ENCODE measurements around the gene IQCN.
A peak's percentile ranks its signal among the peaks of the same experiment; 100 is the strongest.

Gene IQCN

DNA sequence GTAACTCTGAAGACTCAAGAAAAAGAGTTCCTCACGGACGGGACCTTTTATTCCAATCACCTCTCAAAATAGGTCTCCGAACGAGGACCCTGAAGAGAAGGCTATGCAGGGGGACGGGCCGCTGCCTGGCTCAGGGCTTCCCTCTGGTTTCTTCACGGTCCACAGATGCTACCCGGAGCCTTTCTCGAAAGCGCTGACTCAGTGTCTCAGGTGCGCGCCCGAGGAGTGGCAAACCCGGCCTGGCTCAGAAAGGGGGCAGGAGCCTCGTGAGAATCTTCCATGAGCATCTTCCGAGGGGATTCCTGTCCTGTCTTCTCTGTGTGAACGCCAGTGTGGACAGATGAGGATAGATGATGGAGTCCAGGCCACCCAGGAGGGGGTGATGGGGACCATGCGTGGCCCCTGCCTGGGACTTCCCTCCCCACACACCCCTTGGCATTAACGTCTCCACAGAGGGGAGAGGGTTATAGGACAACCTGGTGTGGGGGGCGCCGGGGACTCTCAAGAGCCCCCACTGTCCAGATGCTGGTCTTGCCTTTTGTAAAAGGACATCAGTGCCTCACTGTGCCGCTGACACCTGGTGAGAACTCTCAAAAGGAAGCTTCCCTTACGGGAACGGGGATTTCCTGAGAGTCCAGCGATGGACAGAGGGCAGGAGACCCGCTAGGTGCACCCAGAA lies 32.1 kb upstream of the IQCN start:
- DNase-seq, result no peak

DNA sequence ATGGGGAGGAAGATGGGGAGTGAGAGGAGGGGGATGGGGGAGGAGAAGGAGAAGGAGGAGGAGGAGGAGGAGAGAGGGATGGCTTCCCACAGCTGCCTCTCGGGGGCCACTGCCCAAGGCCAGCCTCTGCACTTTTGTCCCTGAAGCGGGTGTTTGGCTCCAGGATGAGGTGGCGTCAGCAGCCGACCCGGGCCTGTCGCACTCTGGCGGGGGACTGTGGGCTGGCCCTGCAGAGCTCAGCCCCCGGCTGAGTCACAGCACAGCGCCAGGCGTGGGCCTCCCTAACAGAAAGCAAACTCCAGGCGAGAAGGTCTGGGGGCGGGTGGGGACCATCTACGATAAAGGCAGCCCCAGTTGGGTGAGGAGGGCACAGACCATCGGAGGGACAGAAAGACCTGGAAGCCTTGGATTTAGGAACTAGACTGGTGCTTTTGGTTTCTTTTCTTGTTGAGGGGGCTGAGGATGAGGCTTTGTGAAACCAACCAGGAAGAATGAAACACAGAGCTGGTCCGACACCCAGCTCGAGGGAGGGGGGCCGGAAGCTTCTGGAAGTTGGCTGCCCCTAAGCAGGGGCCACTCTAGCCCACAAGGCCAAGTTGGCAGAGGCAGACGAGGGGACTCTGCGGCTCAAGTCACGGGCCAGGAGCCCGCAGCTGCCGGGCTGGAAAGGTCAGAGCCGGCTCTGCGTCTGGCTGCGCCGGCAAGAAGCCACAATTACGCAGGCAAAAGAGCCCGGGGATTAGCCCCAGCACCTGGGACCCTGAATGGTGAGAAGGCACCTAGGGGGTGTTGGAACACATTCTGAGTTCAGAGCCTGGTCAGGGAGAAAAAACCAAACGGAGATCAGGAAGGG lies 30.4 kb upstream of the IQCN start:
- peak; percentile 85 for DNase-seq

DNA sequence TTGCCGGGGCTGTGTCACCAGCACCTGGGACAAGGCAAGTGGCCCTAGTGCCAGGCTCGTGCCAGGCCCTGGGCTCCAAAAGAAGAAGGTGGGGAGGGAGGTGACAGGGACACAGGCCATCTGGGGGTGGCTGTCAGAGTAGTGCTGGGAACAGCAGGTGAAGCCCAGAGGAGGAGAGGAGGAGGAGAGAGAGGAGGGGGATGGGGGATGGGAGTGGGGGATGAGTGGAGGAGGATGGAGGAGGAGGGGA lies 29.9 kb upstream of the IQCN start:
- DNase-seq, result no peak

DNA sequence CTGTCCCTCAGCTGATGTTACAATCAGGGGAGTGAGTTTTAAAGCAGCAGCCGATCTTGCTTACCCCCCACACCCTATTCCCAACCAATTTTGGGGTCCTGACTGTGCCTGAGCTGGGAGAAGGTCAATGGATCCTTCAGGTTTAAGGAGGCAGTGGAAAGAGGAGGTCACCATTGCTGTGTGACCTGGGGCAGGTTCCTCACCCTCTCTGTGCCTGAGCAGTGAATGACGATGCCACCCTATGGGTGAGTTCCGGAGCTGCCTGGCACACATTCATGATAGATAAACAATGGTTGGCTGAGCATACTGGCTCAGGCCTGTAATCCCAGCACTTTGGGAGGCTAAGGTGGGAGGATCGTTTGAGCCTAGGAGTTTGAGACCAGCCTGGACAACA lies 27.5 kb upstream of the IQCN start:
- DNase-seq, result no peak

DNA sequence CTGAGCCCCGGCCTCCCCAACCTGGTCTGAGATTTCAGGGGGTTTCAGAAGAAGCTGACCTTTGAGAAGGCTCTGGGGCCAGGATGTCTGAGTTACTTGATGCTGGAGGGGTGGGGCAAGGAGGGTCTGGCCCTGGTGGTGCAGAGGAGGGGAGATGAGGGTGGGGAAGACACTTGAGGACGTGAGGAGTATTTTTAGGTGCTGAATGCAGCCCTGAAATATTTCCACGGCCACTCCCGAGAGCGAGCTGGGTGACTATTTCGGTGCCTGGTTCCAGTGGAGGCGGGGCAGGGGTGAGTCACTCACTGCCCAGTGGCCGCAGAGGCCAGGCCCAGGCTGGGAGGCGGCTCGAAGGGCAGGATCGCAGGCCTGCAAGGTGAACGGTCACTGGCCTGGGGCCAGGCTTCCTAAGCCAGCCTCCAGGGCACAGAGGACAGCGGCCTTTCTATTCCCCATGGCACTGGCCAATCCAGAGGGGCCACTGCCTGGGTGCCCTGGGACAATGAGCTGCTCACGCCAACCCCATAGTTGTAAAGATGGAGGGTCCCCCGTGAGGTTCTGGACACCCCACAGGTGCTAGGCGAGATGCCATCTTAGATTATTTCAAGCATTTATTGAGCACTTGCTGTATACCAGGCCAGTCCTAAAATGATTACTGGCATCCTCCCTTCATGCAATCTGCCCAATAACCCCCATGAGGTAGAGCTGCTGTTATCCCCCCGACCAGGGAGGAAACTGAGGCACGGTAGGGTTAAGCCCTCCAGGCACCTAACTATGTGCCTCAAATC lies 26.9 kb upstream of the IQCN start:
- no peak for DNase-seq

DNA sequence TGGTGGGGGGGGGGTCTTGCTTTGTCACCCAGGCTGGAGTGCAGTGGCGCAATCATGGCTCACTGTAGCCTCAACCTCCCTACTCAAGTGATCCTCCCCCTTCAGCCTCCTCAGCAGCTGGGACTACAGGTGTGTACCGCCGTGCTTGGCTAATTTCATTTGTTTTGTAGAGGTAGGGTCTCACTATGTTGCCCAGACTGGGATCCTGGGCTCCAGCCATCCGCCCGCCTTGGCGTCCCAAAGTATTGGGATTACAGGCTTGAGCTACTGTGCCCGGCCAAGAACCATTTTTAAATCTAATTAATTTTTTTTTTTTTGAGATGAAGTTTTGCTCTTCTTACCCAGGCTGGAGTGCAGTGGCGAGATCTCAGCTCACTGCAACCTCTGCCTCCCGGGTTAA lies 25.4 kb upstream of the IQCN start:
- no peak for DNase-seq

DNA sequence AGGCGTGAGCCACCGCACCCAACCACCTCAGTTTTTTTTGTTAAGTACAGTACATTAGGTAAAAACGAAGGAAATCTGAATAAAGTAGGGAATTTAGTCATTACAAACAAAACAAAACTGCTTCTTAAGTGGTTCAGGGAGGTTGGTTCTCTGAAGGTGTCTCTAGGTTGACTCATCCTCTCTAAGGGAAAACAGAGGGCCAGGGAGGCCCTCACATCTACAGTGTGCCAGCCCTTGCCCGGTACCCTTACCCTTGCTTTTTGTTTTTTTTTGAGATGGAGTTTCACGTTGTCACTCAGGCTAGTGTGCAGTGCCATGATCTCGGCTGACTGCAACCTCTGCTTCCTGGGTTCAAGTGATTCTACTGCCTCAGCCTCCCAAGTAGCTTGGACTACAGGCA lies 24.3 kb upstream of the IQCN start:
- DNase-seq, result no peak

DNA sequence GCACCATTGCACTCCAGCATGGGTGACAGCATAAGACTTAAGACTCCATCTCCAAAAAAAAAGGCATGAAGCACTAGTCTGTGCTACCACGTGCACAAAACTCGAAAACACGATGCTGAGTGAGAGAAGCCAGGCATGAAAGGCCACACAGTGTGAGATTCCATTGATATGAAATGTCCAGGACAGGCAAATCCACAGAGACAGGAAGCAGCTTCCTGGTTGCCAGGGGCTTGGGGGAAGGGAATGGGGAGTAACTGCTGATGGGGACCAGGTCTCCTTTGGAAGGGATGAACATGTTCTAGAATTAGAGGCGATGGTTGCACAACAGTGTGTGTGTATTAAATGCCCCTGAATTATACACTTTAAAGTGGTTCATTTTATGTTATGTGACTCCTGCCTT lies 23.1 kb upstream of the IQCN start:
- no peak for DNase-seq

DNA sequence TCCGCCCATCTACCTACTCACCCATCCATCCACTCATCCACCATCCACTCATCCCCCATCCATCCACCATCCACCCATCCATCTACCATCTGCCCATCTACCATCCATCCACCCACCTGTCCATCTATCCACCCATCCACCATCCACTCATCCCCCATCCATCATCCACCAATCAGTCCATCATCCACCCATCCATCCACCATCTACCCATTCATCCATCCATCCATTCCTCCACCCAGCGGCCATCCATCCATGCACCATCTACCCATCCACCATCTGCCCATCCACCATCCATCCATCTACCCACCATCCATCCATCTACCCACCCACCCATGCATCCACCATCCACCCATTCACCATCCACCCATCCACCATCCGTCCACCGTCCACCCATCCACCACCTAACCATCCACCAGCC lies 20.8 kb upstream of the IQCN start:
- DNase-seq, result no peak

DNA sequence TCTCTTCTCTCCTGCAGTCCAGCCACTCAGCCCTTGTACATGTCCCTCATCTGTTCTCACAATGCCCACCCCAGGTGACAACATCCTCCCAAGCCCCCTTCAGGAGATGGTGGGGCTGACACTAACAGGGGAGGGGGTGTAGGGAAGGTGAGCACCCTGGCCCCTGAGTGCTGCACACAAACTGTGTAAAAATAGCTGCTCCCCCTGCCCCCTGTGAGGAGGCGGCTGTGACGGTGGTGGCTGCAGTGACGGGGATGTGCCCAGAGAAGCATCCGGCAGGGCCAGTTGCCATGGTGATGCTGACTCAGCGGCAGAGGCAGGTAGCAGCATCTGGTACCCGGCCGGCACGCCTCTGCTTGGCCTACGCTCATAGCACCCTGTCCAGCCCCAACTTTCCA lies 20.2 kb upstream of the IQCN start:
- no peak for DNase-seq

DNA sequence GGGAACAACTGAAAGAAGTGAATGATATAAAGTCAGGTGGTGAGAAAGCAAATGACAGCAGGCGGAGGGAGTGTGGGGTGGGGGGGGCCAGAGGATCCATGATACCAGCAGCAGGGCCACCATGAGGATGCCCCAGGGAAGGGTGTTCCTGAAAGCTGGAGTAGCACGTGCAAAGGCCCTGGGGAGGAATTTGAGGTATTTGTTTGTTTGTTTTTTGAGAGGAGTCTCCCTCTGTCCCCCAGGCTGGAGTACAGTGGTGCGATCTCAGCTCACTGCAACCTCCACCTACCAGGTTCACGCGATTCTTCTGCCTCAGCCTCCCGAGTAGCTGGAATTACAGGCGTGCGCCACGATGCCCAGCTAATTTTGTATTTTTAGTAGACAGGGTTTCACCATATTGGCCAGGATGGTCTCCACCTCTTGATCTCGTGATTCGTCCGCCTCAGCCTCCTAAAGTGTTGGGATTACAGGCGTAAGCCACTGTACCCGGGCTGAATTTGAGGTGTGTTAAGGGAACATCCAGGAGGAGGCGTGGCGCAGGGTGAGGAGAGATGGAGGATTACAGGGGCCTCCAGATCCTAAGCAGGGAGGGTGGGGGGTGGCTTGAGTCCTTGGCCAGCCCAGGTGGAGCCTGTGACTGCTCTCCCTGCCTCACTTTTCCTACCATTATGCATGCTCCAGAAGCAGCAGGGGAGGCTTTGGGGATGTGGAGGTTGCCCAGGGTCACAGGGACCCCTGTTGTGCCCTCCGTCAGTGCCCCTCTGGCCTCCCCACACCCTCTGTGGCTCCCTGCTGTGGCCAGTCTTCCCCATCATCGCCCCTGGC lies 19.6 kb upstream of the IQCN start:
- peak; percentile 99 for DNase-seq

DNA sequence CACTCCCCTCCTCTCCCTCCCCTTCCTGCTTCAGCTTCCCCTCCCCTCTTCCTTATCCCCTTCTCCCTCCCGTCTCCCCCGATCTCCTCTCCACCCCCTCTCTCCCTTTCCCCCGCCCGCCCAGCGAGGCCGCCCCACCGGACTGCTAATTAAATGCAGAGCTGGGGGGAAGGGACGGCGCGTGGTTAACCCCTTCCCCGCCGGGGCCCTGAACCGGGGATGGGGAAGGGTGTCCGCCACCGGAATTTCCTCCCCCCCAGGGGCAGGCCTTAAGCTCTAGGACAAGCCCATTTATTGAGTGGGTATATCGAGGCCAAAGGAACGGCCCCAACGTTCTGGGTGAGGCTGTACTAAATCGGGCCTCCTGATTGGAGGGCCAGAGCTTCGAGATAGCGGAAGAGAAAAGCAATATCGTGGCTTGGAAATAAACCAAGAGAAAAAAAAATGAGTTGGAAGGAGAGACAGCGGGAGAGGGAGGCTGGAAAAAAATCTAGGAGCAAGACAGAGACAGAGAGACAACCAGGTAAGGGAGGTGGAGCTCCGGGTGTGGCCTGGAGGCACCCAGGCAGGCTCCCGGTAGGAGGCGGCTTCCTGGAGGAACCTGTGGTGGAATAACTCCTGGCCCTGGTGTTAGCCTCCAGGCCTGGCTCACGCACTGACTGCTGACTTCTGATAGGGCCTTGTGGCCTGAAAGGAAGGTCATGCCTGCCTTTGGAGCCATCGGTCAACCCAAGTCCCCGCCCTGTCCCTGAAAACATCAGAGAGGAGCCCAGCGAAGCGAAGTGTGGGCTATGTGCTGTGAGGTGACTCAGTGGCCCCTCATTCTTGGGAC lies 18.8 kb upstream of the IQCN start:
- DNase-seq, result peak; percentile 97

DNA sequence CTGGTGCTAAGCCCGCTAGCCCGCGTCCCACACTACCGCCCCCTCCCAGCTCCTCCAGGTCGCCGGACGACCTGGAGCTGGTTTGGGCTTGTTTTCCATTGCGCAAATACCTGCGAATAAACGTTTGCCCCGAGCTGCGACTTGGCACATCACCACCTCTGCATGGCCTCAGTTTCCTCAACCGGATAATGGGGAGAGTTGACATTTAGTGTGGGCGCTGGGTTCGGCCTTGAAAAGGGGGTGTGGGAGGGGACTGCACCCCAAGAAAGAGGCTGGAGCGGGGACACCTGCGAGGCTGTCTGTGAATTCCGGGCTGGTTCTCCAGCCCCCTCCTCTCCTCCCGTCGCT lies 18.2 kb upstream of the IQCN start:
- no peak for DNase-seq

DNA sequence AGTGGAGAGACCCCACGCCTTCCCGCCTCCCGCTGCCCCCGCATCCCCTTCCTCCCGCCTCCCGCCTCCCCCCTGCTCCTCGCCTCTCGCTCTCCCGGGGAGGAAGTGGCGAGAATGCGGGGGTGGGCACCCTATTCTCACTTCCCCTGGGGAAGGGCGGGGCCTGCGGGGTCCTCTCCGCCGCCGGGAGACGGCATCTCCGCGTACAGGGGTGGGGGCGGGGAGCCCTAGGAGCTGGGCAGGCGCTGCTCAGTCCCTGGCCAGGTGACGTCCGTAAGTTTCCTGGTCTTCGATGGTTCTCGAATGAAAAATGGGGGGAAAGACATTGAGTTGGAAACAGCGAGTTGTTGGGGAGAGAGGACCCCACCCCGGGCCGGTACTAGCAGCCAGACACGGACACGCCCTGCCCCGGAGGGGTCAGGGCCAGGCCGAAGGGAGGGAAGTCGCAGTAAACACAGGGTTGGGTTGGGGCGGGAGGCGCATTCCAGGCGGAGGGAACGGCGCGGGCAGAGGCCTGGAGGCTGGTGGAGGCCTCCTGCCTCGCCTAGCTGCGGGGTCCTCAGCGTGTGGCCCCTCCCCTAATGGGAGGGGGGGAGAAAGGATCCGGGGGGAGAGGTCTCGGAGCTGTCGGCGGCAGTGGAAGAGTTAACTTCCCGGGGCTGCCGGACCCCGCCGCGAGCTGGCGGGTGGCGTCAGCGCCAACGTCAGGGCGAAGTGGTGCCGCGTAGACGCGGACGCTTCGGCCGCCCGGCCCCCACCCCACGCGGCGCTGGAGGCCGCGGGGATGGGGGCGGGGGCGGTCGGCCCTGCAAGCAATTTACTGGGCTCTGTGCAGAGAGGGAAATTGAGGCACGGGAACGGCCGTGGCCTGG lies 17.6 kb upstream of the IQCN start:
- DNase-seq, result peak; percentile 82

DNA sequence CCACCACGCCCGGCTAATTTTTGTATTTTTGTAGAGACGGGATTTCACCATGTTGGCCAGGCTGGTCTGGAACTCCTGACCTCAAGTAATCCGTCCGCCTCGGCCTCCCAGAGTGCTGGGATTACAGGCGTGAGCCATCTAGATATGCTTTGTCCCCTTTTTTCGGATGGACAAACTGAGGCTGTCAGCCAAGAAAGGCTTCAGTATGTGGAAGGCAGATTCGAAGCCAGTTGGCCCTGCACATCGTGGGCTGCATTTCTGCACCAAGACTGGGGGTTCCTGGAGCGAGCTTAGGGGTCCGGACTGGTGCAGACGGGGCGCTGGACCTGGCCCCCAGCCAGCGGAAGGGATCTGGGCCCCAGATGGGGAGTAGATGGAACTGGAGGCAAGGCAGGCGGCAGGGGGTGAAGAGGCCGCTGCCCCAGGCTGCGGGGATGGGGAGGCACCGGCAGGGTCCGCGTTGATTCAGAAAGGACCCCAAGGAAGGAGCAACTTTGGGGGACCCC lies 16.8 kb upstream of the IQCN start:
- no peak for DNase-seq

DNA sequence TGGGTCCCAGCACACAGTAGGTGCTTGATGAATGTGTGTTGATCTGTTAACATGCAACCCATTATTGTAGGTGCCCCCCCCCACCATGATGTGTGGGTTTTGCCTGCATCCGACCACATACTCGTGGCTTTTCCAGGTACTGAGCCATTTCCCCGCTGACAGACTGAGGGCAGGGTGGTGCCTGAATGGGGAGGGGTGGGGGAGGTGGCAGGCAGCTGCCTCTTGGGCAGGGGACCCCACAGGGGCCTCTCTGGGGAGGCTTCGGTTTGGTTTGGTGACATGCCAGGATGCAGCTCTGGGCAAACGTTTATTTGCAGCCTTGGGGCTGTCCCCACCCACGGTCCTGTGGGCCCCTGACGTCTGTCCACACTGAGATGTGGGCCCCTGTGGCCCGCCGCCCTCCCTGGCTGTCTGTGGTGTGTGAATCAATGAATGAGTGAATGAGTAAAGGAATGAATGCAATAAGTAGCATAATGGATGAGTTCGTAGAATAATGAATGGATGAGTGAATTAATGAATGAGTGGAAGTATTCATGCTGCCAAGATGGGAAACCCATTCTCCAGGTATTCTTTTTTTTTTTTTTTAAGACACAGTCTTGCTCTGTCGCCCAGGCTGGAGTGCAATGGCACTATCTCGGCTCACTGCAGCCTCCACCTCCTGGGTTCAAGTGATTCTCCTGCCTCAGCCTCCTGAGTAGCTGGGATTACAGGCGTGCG lies 16.2 kb upstream of the IQCN start:
- no peak for DNase-seq

DNA sequence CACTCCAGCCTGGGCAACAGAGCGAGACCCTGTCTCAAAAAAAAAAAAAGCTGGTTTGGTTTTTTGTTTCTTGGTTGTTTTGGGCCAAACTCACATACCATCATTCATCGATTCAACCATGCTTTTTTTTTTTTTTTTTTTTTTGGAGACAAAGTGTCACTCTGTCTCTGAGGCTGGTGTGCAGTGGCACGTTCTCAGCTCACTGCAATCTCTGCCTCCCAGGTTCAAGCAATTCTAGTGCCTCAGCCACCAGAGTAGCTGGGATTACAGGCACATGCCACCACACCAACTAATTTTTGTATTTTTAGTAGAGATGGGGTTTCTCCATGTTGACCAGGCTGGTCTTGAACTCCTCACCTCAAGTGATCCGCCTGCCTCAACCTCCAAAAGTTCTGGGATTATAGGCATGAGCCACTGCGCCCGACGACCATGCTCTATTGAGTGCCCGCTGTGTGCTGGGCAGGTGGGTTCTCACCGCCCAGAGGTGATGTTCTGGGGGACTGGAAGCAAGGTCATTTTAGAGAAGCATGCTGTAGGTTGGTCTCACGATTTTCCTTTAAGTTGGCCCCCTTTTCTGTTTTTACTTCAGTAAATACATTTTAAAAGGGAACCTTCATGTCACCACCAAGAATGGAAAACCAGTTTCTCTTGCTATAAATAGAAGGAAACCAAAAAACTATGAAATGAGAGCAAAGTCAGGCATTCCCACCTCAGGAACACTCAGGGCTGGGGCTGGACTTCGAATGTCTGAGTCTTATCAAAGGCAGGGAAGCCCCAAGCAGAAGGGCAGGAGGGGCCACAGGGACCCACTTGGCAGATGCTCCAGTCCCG lies 15.4 kb upstream of the IQCN start:
- DNase-seq, result no peak

DNA sequence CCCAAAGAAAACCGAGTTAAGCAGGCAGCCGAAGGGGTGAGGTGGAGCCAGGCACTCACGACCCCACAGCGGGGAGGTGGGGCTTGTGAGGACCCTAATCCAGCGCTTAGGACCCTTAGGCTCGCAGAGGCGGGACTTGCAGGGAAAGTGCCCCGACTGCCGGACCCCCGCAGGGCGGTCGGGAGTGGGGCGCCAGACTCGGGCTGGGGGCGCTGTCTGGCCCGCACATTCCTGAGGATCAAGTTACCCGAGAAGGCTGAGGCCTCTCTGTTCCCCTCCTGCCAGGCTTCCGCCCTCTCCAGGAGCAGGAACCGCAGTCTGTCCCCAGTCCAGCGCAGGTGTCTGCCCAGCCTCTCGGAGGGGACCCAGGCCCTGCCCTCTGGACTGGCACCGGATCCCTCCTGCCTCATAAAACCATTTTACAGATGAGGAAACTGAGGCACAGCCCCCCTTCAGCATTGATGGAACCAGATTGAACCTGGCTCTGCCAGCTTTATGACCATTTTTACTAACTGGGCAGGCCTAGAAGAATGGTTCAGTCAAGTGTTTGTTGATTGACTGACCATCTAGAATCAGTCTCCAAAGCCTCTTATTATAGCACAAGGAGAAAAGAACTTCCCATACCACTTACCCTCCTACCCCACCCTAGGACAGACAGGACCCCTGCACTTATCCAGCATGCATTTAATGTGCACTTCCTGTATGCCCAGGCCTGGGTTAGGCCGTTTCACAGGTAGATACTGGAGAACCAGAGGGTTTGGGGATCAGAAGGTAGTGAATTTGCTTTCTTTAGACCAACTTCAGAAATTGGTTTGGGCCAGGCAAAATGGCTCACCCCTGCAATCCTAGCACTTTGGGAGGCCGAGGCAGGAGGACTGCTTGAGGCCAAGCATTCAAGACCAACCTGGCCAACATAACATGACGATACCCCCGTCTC lies 13.9 kb upstream of the IQCN start:
- DNase-seq, result no peak
